ENCODE measurements around the gene SLC6A12.

Gene SLC6A12

GRCh38 chr12:181921-182320 is 32.0 kb downstream of the SLC6A12 start:
- no peaks in the 10 kb centered on the region for H3K9me3 ChIP-seq (ENCODE audit: low read length)
- H3K4me3 ChIP-seq (ENCODE audit: low read depth in 1 of 2, low read length in 2 of 2): no peak overlapping the region

DNA sequence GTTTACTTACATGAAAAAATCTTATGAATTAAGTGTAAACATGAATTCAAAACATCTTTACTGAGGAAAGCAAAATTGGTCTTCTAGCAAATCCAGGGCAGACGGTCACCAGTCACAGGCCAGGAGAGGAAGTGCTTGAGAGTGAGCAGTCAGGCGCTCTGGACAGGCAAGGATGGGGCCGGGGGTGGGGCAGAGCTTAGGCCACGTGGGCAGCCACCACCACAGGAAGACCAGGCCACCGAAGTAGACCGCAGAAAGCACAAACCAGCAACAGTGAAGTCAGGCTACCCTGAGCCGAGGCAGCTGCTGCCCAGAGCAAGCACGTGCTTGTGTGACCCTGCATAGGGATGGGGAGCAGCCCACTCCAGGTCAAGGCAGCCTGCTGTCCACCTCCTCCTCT is 33.5 kb downstream of the SLC6A12 start:
- Histone ChIP-seq H3K27me3 (ENCODE audit: control insufficient read depth in 1 of 2, insufficient read depth in 2 of 2, low read length in 2 of 2) (peaks cover 0 to 11% of the 10 kb centered on the region in 2 donors), H3K4me1 (ENCODE audit: insufficient read depth, low read length) (no peaks in the 10 kb centered on the region), H3K9ac (ENCODE audit: low read length) (no peak overlapping the region), H3K27ac (ENCODE audit: low read depth, low read length) (no peak overlapping the region), H3K4me3 (ENCODE audit: low read depth in 1 of 2, low read length in 2 of 2) (no peak overlapping the region), H3K36me3 (ENCODE audit: insufficient read depth, low read length) (no peaks in the 10 kb centered on the region), H3K9me3 (ENCODE audit: low read length) (no peaks in the 10 kb centered on the region)

More at GRCh38 chr12:181921-182320, 32.0 kb downstream of the SLC6A12 start:
- Histone ChIP-seq H3K9ac (ENCODE audit: low read length) (no peak overlapping the region), H3K4me1 (ENCODE audit: insufficient read depth, low read length) (no peaks in the 10 kb centered on the region), H3K27me3 (ENCODE audit: control insufficient read depth in 1 of 2, insufficient read depth in 2 of 2, low read length in 2 of 2) (peaks cover 0 to 7% of the 10 kb centered on the region in 2 donors), H3K36me3 (ENCODE audit: insufficient read depth, low read length) (no peaks in the 10 kb centered on the region), H3K27ac (ENCODE audit: low read depth, low read length) (no peak overlapping the region)

GRCh38 chr12:179885-180284 is 34.1 kb downstream of the SLC6A12 start:
- H3K9me3 ChIP-seq (ENCODE audit: low read length): no peaks in the 10 kb centered on the region
- H3K4me1 ChIP-seq (ENCODE audit: insufficient read depth, low read length): no peaks in the 10 kb centered on the region
- H3K36me3 ChIP-seq (ENCODE audit: insufficient read depth, low read length): no peaks in the 10 kb centered on the region
- no peak overlapping the region for H3K27ac ChIP-seq (ENCODE audit: low read depth, low read length)
- peaks cover 0 to 11% of the 10 kb centered on the region in 2 donors for H3K27me3 ChIP-seq (ENCODE audit: control insufficient read depth in 1 of 2, insufficient read depth in 2 of 2, low read length in 2 of 2)
- no peak overlapping the region for H3K9ac ChIP-seq (ENCODE audit: low read length)
- no peak overlapping the region for H3K4me3 ChIP-seq (ENCODE audit: low read depth in 1 of 2, low read length in 2 of 2)

GRCh38 chr12:179131-179884 is 34.6 kb downstream of the SLC6A12 start:
- Histone ChIP-seq H3K36me3 (ENCODE audit: insufficient read depth, low read length) (no peaks in the 10 kb centered on the region), H3K27ac (ENCODE audit: low read depth, low read length) (no peak overlapping the region), H3K9ac (ENCODE audit: low read length) (no peak overlapping the region), H3K27me3 (ENCODE audit: control insufficient read depth in 1 of 2, insufficient read depth in 2 of 2, low read length in 2 of 2) (peaks cover 0 to 11% of the 10 kb centered on the region in 2 donors), H3K9me3 (ENCODE audit: low read length) (no peaks in the 10 kb centered on the region), H3K4me1 (ENCODE audit: insufficient read depth, low read length) (no peaks in the 10 kb centered on the region), H3K4me3 (ENCODE audit: low read depth in 1 of 2, low read length in 2 of 2) (no peak overlapping the region)

DNA sequence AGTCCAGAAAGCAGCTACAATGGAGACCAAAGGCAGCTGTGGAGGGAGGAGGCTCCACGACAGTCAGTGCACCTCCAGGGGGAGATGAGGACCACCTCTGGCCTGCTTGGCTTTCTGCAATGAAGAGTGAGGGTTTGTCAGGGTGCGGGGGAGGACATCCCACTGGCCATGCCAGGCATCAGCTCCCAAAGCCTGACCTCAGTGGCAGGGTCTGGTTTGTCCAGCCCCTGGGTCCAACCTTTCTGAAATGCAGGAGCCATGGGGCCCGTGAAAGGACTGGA is 35.2 kb downstream of the SLC6A12 start:
- Histone ChIP-seq H3K27ac (ENCODE audit: low read depth, low read length) (no peak overlapping the region), H3K36me3 (ENCODE audit: insufficient read depth, low read length) (no peaks in the 10 kb centered on the region), H3K9ac (ENCODE audit: low read length) (no peak overlapping the region), H3K4me3 (ENCODE audit: low read depth in 1 of 2, low read length in 2 of 2) (no peak overlapping the region), H3K4me1 (ENCODE audit: insufficient read depth, low read length) (no peaks in the 10 kb centered on the region), H3K9me3 (ENCODE audit: low read length) (no peaks in the 10 kb centered on the region), H3K27me3 (ENCODE audit: control insufficient read depth in 1 of 2, insufficient read depth in 2 of 2, low read length in 2 of 2) (peaks cover 0 to 11% of the 10 kb centered on the region in 2 donors)

- no peak overlapping the region for H3K4me3 ChIP-seq (ENCODE audit: low read depth in 1 of 2, low read length in 2 of 2)
These were observed 35.8 kb downstream of the SLC6A12 start for GRCh38 chr12:177980-178828.

GRCh38 chr12:177336-177979 is 36.5 kb downstream of the SLC6A12 start:
- Histone ChIP-seq H3K4me3 (ENCODE audit: low read depth in 1 of 2, low read length in 2 of 2) (no peak overlapping the region), H3K27ac (ENCODE audit: low read depth, low read length) (no peak overlapping the region), H3K9ac (ENCODE audit: low read length) (no peak overlapping the region), H3K27me3 (ENCODE audit: control insufficient read depth in 1 of 2, insufficient read depth in 2 of 2, low read length in 2 of 2) (peaks cover 0 to 11% of the 10 kb centered on the region in 2 donors), H3K36me3 (ENCODE audit: insufficient read depth, low read length) (no peaks in the 10 kb centered on the region), H3K4me1 (ENCODE audit: insufficient read depth, low read length) (no peaks in the 10 kb centered on the region), H3K9me3 (ENCODE audit: low read length) (no peaks in the 10 kb centered on the region)

More at GRCh38 chr12:177980-178828, 35.8 kb downstream of the SLC6A12 start:
- Histone ChIP-seq H3K27me3 (ENCODE audit: control insufficient read depth in 1 of 2, insufficient read depth in 2 of 2, low read length in 2 of 2) (peaks cover 0 to 11% of the 10 kb centered on the region in 2 donors), H3K4me1 (ENCODE audit: insufficient read depth, low read length) (no peaks in the 10 kb centered on the region), H3K9ac (ENCODE audit: low read length) (no peak overlapping the region), H3K36me3 (ENCODE audit: insufficient read depth, low read length) (no peaks in the 10 kb centered on the region), H3K9me3 (ENCODE audit: low read length) (no peaks in the 10 kb centered on the region), H3K27ac (ENCODE audit: low read depth, low read length) (no peak overlapping the region)

- Histone ChIP-seq H3K36me3 (ENCODE audit: insufficient read depth, low read length) (no peaks in the 10 kb centered on the region), H3K9ac (ENCODE audit: low read length) (no peak overlapping the region), H3K9me3 (ENCODE audit: low read length) (no peaks in the 10 kb centered on the region), H3K4me1 (ENCODE audit: insufficient read depth, low read length) (no peaks in the 10 kb centered on the region), H3K4me3 (ENCODE audit: low read depth in 1 of 2, low read length in 2 of 2) (no peak overlapping the region), H3K27me3 (ENCODE audit: control insufficient read depth in 1 of 2, insufficient read depth in 2 of 2, low read length in 2 of 2) (peaks cover 0 to 11% of the 10 kb centered on the region in 2 donors), H3K27ac (ENCODE audit: low read depth, low read length) (no peak overlapping the region)
These were observed 37.4 kb downstream of the SLC6A12 start for GRCh38 chr12:176321-177181.

- no peaks in the 10 kb centered on the region for H3K9me3 ChIP-seq (ENCODE audit: low read length)
- peaks cover 0 to 11% of the 10 kb centered on the region in 2 donors for H3K27me3 ChIP-seq (ENCODE audit: control insufficient read depth in 1 of 2, insufficient read depth in 2 of 2, low read length in 2 of 2)
- no peaks in the 10 kb centered on the region for H3K36me3 ChIP-seq (ENCODE audit: insufficient read depth, low read length)
- H3K4me3 ChIP-seq (ENCODE audit: low read depth in 1 of 2, low read length in 2 of 2): no peak overlapping the region
- no peak overlapping the region for H3K27ac ChIP-seq (ENCODE audit: low read depth, low read length)
- H3K4me1 ChIP-seq (ENCODE audit: insufficient read depth, low read length): no peaks in the 10 kb centered on the region
- H3K9ac ChIP-seq (ENCODE audit: low read length): no peak overlapping the region
These were observed 38.2 kb downstream of the SLC6A12 start for GRCh38 chr12:175759-176158.

- H3K36me3 ChIP-seq (ENCODE audit: insufficient read depth, low read length): no peaks in the 10 kb centered on the region
- no peak overlapping the region for H3K27ac ChIP-seq (ENCODE audit: low read depth, low read length)
- H3K9ac ChIP-seq (ENCODE audit: low read length): no peak overlapping the region
- H3K4me1 ChIP-seq (ENCODE audit: insufficient read depth, low read length): no peaks in the 10 kb centered on the region
- peaks cover 0 to 11% of the 10 kb centered on the region in 2 donors for H3K27me3 ChIP-seq (ENCODE audit: control insufficient read depth in 1 of 2, insufficient read depth in 2 of 2, low read length in 2 of 2)
- H3K9me3 ChIP-seq (ENCODE audit: low read length): no peaks in the 10 kb centered on the region
- no peak overlapping the region for H3K4me3 ChIP-seq (ENCODE audit: low read depth in 1 of 2, low read length in 2 of 2)
These were observed 38.7 kb downstream of the SLC6A12 start for GRCh38 chr12:175250-175649.

- Histone ChIP-seq H3K27ac (ENCODE audit: low read depth, low read length) (no peak overlapping the region), H3K4me1 (ENCODE audit: insufficient read depth, low read length) (no peaks in the 10 kb centered on the region), H3K27me3 (ENCODE audit: control insufficient read depth in 1 of 2, insufficient read depth in 2 of 2, low read length in 2 of 2) (peaks cover 0 to 11% of the 10 kb centered on the region in 2 donors)
These were observed 39.4 kb downstream of the SLC6A12 start for GRCh38 chr12:174596-174995.

More at GRCh38 chr12:174596-174995, 39.4 kb downstream of the SLC6A12 start:
- Histone ChIP-seq H3K36me3 (ENCODE audit: insufficient read depth, low read length) (no peaks in the 10 kb centered on the region), H3K9ac (ENCODE audit: low read length) (no peak overlapping the region), H3K4me3 (ENCODE audit: low read depth in 1 of 2, low read length in 2 of 2) (no peak overlapping the region), H3K9me3 (ENCODE audit: low read length) (no peaks in the 10 kb centered on the region)

All from muscle layer of colon (tissue), 2 donors.